Activated B cell treated with CpG ODN at 0.5 μM for 24 hours (primary cell): ENCODE results near the gene GPATCH2. TPM values are rescaled to one million over a fixed set of nuclear protein-coding genes. Genes with fewer than 3 reads are reported as not detected.

Experiments used
- ATAC-seq: fragments of 200-7000 bp; cut with Tn5 transposase; one replicate; pipeline ENCODE4 v1.10.0; 2021; ENCODE audit warnings: low read depth, mild to moderate bottlenecking, moderate library complexity
- CTCF ChIA-PET: fragments of 350-600 bp; sonication (Branson Sonifier 250); formaldehyde crosslinking; loops from one replicate; lab custom pipeline; 2021; ENCODE audit warnings: antibody characterized with exemption; lab: Charles Lee
- POLR2A ChIA-PET: fragments of 350-600 bp; sonication (Branson Sonifier 250); formaldehyde crosslinking; loops from one replicate; lab custom pipeline; 2021; ENCODE audit warnings: antibody characterized with exemption; lab: Charles Lee
- DNase-seq: peaks from one replicate; pipeline ENCODE4 v3.0.0; 2022
- H3K27ac Mint-ChIP-seq: one replicate; pipeline ENCODE4 v1.8.0; 2020; ENCODE audit warnings: mixed read lengths
- H3K27me3 Mint-ChIP-seq: one replicate; pipeline ENCODE4 v1.8.0; 2021; ENCODE audit warnings: mixed read lengths
- H3K36me3 Mint-ChIP-seq: one replicate; pipeline ENCODE4 v1.8.0; 2021; ENCODE audit warnings: low read depth, mixed read lengths
- H3K4me1 Mint-ChIP-seq: one replicate; pipeline ENCODE4 v1.8.0; 2021; ENCODE audit warnings: mixed read lengths
- H3K4me3 Mint-ChIP-seq: one replicate; pipeline ENCODE4 v1.8.0; 2020; ENCODE audit warnings: mild to moderate bottlenecking, mixed read lengths
- H3K9me3 Mint-ChIP-seq: one replicate; pipeline ENCODE4 v1.8.0; 2020; ENCODE audit warnings: mixed read lengths
- CTCF ChIP-seq: fragments of 200-600 bp; IDR thresholded peaks from one replicate; pipeline ENCODE4 v1.8.0; 2022; ENCODE audit warnings: antibody characterized with exemption, mild to moderate bottlenecking
- intact Hi-C: fragments of 100-400 bp; cut with micrococcal nuclease; formaldehyde crosslinking; loops from one replicate; pipeline ENCODE4 v1.15.1; 2024
- total RNA-seq: library from RNA; stranded (reverse); gene quantifications from 2 replicates; pipeline ENCODE4 v1.2.3, GENCODE V29; 2022

The GPATCH2 gene
- total RNA-seq, 1 donor from 2014 or later, result 17.5 TPM

DNA sequence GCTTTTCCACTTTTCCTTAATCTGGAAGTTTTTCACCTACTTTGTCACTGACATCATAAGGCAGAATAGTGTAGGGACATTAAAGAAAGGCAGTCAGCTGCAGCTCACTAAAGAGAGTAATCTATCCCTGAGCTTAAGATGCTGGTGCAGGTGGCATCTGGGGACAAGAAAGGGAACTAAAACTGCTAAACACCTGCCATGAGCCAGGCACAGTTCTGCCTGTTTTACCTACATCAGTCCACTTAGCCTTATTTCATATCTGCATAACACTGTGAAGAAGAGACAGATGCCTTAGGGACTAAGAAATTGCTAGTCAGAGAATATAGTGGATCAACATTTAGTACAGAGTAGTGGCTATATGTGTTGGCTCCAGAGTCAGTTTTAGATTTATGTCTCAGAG lies 88.1 kb downstream of the GPATCH2 start:
- Mint-ChIP-seq H3K4me1 (peaks cover 3% of the 10 kb centered on the region), H3K27ac (no peak overlapping the region), H3K27me3 (no peaks in the 10 kb centered on the region), H3K36me3 (peaks cover 8% of the 10 kb centered on the region), H3K4me3 (no peak overlapping the region), H3K9me3 (peaks cover 8% of the 10 kb centered on the region)
- intact Hi-C loops, result no loop called here
- no peak for TF ChIP-seq CTCF
- ChIA-PET CTCF (no interaction called here), POLR2A (no interaction called here)
- ATAC-seq, result peak; percentile 64
- no peak for DNase-seq

GRCh38 chr1:217542136-217542777 lies 88.6 kb downstream of the GPATCH2 start:
- Mint-ChIP-seq H3K4me1 (peaks cover 3% of the 10 kb centered on the region), H3K9me3 (peaks cover 3% of the 10 kb centered on the region), H3K4me3 (no peak overlapping the region), H3K27ac (no peak overlapping the region), H3K36me3 (peaks cover 3% of the 10 kb centered on the region), H3K27me3 (no peaks in the 10 kb centered on the region)
- ChIA-PET POLR2A (no interaction called here), CTCF (no interaction called here)
- ATAC-seq (no peak), DNase-seq (no peak)
- TF ChIP-seq CTCF, result no peak
- intact Hi-C loops, result no loop called here

- DNase-seq (no peak), ATAC-seq (no peak)
- Mint-ChIP-seq H3K36me3 (no peaks in the 10 kb centered on the region), H3K27ac (no peak overlapping the region), H3K4me1 (peaks cover 3% of the 10 kb centered on the region), H3K9me3 (no peaks in the 10 kb centered on the region), H3K4me3 (no peak overlapping the region), H3K27me3 (no peaks in the 10 kb centered on the region)
- intact Hi-C loops, result no loop called here
- no peak for TF ChIP-seq CTCF
- POLR2A ChIA-PET, result no interaction called here
- CTCF ChIA-PET, result no interaction called here
Observed at GRCh38 chr1:217540321-217540720, 90.6 kb downstream of the GPATCH2 start.

DNA sequence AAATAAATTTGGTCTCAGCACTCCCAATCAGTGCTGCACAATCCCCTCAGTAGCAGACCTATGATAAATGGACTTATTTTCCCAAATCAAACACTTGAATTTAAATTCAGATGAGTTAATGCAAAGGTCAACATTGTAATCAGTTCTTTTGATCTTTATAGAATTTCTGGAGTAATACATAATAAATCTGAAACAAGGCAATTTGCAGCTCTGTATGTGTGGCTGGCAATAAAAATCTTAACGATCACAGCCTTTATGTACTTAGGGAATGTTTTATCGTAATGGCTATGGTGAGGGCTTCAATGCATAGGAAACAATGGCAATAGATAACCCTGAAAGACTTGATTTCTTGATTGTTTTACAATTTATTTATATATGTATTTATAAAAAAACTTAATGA lies 91.4 kb downstream of the GPATCH2 start:
- H3K36me3 Mint-ChIP-seq, result no peaks in the 10 kb centered on the region
- peaks cover 3% of the 10 kb centered on the region for H3K4me1 Mint-ChIP-seq
- TF ChIP-seq CTCF, result no peak
- ChIA-PET CTCF (no interaction called here), POLR2A (no interaction called here)
- H3K27ac Mint-ChIP-seq, result no peak overlapping the region
- H3K4me3 Mint-ChIP-seq, result no peak overlapping the region
- H3K9me3 Mint-ChIP-seq, result no peaks in the 10 kb centered on the region
- ATAC-seq (no peak), DNase-seq (no peak)
- intact Hi-C loops, result no loop called here
- H3K27me3 Mint-ChIP-seq, result no peaks in the 10 kb centered on the region

DNA sequence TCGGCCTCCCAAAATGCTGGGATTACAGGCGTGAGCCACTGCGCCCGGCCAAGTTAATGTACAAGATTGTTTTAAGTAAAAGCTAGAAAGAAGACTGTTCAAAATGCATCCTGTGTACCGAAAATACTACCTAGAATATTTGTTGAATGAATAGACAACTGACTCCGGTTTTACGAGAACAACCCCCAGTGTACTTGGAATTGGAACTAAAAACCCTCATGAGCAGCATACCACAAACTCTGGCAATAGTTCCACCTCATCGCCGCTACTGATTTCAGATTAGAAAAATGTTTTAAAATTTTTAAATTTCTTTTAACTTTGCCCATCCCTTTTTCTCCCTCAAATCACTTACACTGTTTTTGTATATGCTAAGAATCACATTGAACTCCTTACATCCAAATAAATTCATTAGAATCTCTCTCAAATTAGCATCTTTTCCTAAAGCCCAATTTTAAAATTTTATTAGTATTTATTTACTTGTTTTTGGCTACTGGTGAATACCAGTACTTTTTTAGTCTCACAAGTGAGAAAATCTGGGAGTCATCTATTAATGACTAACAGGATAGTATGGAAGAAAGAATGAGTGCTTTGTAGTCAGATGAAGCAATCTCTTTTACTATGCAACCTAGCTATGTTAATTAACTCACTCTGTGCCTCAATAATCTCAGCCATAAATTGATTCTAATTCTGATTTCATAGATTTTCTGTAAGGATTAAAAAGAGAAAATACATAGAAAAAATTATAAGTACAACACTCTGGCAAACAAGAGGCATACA lies 95.1 kb downstream of the GPATCH2 start:
- ChIA-PET CTCF (no interaction called here), POLR2A (no interaction called here)
- TF ChIP-seq CTCF, result no peak
- Mint-ChIP-seq H3K4me1 (no peaks in the 10 kb centered on the region), H3K36me3 (no peaks in the 10 kb centered on the region), H3K27me3 (no peaks in the 10 kb centered on the region), H3K27ac (no peak overlapping the region), H3K9me3 (no peaks in the 10 kb centered on the region), H3K4me3 (no peak overlapping the region)
- DNase-seq, result no peak
- intact Hi-C loops, result no loop called here
- ATAC-seq, result no peak
